ENCODE measurements around the gene GABBR2.

The GABBR2 gene

DNA sequence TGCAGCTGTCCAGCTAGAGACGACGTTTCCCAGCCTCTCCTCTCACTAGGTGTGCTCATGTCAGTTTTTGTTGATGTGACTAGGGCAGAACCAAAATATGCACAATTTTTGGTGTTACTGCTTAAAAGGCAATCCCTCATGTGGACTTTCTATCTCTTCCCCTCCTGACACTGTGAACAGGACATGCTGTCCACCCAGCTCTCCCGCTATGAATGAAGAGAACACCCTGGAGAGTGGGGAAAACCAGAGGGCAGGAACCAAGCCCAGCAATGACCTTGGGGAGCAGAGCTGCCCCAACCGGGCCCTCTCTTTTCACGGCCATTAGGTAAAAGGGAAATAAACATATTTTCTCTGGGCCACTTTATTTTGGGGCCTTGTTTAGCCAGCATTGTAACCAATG lies 406.6 kb downstream of the GABBR2 start:
- no peak overlapping the region for H3K27ac Mint-ChIP-seq
- H3K4me3 Mint-ChIP-seq = no peak overlapping the region
- H3K4me1 Mint-ChIP-seq = peaks cover 22% of the 10 kb centered on the region
- TF ChIP-seq, protein P1, sequence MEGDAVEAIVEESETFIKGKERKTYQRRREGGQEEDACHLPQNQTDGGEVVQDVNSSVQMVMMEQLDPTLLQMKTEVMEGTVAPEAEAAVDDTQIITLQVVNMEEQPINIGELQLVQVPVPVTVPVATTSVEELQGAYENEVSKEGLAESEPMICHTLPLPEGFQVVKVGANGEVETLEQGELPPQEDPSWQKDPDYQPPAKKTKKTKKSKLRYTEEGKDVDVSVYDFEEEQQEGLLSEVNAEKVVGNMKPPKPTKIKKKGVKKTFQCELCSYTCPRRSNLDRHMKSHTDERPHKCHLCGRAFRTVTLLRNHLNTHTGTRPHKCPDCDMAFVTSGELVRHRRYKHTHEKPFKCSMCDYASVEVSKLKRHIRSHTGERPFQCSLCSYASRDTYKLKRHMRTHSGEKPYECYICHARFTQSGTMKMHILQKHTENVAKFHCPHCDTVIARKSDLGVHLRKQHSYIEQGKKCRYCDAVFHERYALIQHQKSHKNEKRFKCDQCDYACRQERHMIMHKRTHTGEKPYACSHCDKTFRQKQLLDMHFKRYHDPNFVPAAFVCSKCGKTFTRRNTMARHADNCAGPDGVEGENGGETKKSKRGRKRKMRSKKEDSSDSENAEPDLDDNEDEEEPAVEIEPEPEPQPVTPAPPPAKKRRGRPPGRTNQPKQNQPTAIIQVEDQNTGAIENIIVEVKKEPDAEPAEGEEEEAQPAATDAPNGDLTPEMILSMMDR (IDR thresholded peaks at IDR 0.05; ENCODE audit: unreplicated experiment in 3 of 3) = no peak
- H3K27me3 Mint-ChIP-seq (ENCODE audit: low read depth) = peaks cover 6% of the 10 kb centered on the region
- no peaks in the 10 kb centered on the region for H3K36me3 Mint-ChIP-seq (ENCODE audit: low read depth)
- no peaks in the 10 kb centered on the region for H3K9me3 Mint-ChIP-seq

DNA sequence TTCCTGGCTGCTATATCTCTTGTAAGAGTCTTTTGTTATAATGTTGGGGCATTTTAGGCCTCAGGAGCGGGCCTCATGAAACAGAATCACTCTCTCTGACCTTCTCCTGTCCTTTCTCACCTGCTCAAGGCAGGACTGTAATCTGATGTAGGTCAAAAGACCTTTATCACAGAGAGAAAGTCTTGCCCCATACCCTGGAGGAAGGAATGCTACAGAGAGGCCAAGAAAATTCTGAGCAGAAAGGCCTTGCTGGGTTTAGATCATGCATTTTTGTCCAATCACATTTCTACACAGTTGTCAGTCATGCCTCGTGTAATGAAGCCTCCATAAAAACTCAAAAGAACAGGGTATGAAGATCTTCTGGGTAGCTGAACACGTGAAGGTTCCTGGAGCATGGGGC lies 408.1 kb downstream of the GABBR2 start:
- Mint-ChIP-seq H3K4me3 (no peak overlapping the region), H3K9me3 (no peaks in the 10 kb centered on the region), H3K4me1 (peaks cover 10% of the 10 kb centered on the region), H3K36me3 (ENCODE audit: low read depth) (no peaks in the 10 kb centered on the region), H3K27me3 (ENCODE audit: low read depth) (peaks cover 4% of the 10 kb centered on the region), H3K27ac (no peak overlapping the region)
- TF ChIP-seq, protein P1 (IDR thresholded peaks at IDR 0.05; ENCODE audit: unreplicated experiment in 3 of 3) = no peak

DNA sequence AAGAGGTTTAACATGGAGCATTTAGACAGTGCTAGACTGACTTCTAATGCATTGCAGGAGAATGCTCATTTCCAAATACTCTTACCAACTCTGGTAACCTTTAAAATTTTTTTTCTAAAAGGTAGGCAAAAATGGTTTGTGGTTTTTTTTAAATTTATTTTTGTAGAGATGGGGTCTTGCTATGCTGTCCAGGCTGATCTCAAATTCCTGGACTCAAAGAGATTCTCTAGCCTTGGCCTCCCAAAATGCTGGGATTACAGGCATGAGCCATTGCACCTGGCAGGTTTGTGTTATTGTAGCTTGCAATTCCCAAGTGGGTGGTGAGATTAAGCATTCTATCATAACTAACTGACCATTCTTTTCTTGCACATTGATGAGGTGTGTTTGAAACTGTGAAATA lies 410.3 kb downstream of the GABBR2 start:
- peaks cover 8% of the 10 kb centered on the region for H3K4me1 Mint-ChIP-seq
- no peak overlapping the region for H3K4me3 Mint-ChIP-seq
- no peak overlapping the region for H3K27ac Mint-ChIP-seq
- peaks cover 4% of the 10 kb centered on the region for H3K27me3 Mint-ChIP-seq (ENCODE audit: low read depth)
- H3K9me3 Mint-ChIP-seq = no peaks in the 10 kb centered on the region
- no peaks in the 10 kb centered on the region for H3K36me3 Mint-ChIP-seq (ENCODE audit: low read depth)
- TF ChIP-seq, protein P1 (IDR thresholded peaks at IDR 0.05; ENCODE audit: unreplicated experiment in 3 of 3) = no peak

DNA sequence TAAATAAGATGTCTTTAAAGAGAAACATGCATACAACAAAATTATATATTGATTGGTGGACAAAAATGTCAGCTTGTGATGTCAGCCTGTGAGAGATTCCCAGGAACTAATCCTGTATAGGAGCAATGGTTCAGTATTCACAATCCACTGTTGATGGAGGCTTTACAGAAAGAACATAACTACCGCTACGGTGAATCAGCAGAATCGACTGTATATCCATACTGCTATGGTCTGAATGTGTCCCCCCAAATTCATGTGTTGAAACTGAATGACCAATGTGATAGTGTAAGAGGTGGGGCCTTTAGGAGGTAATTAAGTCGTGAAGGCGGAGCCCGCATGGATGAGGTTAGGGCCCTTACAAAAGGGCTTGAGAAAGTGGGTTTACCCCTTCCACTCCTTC lies 412.9 kb downstream of the GABBR2 start:
- peaks cover 4% of the 10 kb centered on the region for H3K27me3 Mint-ChIP-seq (ENCODE audit: low read depth)
- H3K36me3 Mint-ChIP-seq (ENCODE audit: low read depth) = no peaks in the 10 kb centered on the region
- no peak overlapping the region for H3K4me3 Mint-ChIP-seq
- H3K4me1 Mint-ChIP-seq = no peaks in the 10 kb centered on the region
- no peaks in the 10 kb centered on the region for H3K9me3 Mint-ChIP-seq
- TF ChIP-seq, protein P1 (IDR thresholded peaks at IDR 0.05; ENCODE audit: unreplicated experiment in 3 of 3) = no peak
- H3K27ac Mint-ChIP-seq = no peak overlapping the region

DNA sequence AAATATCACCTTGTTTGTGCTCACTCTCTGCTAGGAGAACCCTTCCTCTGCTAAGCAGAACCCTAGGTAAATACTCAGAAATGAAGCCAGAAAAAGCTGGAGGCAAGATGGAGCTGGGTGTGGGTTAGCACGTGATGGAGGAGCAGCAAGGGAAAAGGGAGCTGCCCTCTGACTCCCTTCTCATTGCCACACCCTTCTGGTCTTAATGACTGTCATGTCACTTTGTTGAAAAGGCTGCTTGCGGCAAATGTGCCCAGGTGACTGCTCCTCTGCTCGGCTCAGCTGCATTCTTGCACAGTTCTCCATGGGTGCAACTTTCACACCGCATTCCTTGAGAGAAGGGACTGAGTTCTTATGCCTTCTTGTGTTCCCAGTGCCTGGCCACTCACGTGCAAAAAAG lies 416.9 kb downstream of the GABBR2 start:
- Mint-ChIP-seq H3K36me3 (ENCODE audit: low read depth) (no peaks in the 10 kb centered on the region), H3K4me3 (no peak overlapping the region), H3K9me3 (no peaks in the 10 kb centered on the region), H3K27ac (no peak overlapping the region), H3K27me3 (ENCODE audit: low read depth) (no peaks in the 10 kb centered on the region), H3K4me1 (no peaks in the 10 kb centered on the region)
- TF ChIP-seq, protein P1 (IDR thresholded peaks at IDR 0.05; ENCODE audit: unreplicated experiment in 3 of 3) = no peak

DNA sequence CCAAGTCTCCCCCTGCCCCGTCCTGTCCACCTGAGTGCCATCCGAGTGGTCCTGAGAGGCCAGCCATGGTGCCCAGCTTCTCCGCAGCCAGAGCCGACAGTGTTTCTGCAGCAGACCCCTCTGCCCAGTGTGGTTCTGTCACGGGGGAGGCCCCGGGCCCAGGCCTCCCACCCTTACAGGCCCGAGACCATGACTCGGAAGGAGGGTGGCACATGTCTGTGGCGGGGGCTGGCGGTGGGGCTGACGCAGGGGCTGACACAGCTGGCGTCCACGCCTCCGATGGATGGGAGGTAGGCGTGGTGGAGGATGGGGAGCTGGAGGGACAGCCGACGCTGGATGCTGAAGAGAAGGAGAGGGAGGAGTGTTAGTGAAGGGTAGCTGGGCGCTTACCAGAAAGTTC lies 418.3 kb downstream of the GABBR2 start:
- Mint-ChIP-seq H3K4me1 (no peaks in the 10 kb centered on the region), H3K4me3 (no peak overlapping the region), H3K36me3 (ENCODE audit: low read depth) (no peaks in the 10 kb centered on the region), H3K27me3 (ENCODE audit: low read depth) (peaks cover 7% of the 10 kb centered on the region), H3K9me3 (no peaks in the 10 kb centered on the region), H3K27ac (no peak overlapping the region)
- TF ChIP-seq, protein P1 (IDR thresholded peaks at IDR 0.05; ENCODE audit: unreplicated experiment in 3 of 3) = no peak
